ENCODE results near the gene ONECUT2. TPM values are rescaled to one million over a fixed set of nuclear protein-coding genes. Genes with fewer than 3 reads are reported as not detected.
A peak's percentile ranks its signal among the peaks of the same experiment; 100 is the strongest.

The ONECUT2 gene
- total and polyA plus RNA-seq, 7 donors: under 0.01 to 0.04 (median 0.03) TPM; not detected in 3

DNA sequence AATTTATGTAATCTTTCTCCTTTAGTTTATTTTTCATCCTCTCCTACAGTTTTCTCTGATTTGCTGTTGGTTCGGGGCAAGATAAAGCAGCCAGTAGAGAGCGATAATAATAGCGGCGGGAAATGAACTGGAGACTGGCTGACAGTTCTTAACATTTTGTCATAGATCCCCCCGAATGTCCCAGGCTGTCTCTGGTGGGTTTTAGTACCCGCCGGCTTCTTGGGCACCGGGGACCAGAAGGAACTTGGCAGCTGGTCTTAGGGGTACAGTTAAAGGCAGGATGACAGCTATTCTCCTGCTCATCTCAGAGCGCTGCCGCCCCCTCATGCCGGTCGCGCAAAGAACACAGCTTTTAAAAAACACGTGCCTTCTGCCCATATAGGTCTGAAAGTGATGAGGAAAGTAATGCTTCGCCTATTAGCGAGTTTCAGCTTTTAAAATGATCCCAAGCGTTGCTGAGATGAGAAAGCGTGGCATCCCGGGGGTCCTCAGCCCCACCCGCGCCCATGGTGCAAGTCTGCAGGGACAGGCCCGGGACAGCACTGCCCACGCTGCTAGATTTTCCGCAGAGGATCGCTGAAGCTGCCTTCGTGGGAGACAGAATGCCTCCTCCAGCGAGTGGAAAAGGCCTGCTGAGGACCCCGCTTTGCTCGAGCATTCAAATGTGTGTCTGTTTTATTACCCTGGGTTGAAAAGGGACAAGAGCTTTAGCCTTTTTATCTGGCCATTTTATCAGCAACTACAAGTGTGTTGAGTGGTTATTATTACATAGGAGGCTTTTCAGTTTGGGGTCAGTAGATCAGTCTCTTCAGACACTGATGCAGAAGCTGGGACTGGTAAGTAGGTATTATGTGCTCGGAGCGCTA, 3.8 kb downstream of the ONECUT2 start:
- peaks cover 3 to 96% (median 63%) of the 10 kb centered on the region in 3 donors for H3K27me3 ChIP-seq (ENCODE audit: insufficient read depth in 3 of 3, low read length in 2 of 3)
- intact Hi-C loops (cut with DNase I): no loop called here

GRCh38 chr18:57439609-57439968, 4.4 kb downstream of the ONECUT2 start:
- peaks cover 33% of the 10 kb centered on the region for H3K4me1 ChIP-seq
- intact Hi-C loops (cut with DNase I): no loop called here
- WGBS, 3 donors: 2 to 6% (median 4%) methylated on average over 23 to 26 of the region's 26 CpGs

More for the DNA sequence above, 3.8 kb downstream of the ONECUT2 start:
- Histone ChIP-seq H3K36me3 (ENCODE audit: insufficient read depth in 1 of 2, low read depth in 1 of 2) (no peaks in the 10 kb centered on the region), H3K9me3 (no peaks in the 10 kb centered on the region), H3K27ac (no peak overlapping the region), H3K4me3 (peak overlapping the region; percentile 38), H3K4me1 (peaks cover 35% of the 10 kb centered on the region)
- DNase-seq (no peak), ATAC-seq (no peak)
- TF ChIP-seq, protein P1, sequence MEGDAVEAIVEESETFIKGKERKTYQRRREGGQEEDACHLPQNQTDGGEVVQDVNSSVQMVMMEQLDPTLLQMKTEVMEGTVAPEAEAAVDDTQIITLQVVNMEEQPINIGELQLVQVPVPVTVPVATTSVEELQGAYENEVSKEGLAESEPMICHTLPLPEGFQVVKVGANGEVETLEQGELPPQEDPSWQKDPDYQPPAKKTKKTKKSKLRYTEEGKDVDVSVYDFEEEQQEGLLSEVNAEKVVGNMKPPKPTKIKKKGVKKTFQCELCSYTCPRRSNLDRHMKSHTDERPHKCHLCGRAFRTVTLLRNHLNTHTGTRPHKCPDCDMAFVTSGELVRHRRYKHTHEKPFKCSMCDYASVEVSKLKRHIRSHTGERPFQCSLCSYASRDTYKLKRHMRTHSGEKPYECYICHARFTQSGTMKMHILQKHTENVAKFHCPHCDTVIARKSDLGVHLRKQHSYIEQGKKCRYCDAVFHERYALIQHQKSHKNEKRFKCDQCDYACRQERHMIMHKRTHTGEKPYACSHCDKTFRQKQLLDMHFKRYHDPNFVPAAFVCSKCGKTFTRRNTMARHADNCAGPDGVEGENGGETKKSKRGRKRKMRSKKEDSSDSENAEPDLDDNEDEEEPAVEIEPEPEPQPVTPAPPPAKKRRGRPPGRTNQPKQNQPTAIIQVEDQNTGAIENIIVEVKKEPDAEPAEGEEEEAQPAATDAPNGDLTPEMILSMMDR (IDR thresholded peaks at IDR 0.05): no peak
- WGBS, 3 donors: 2 to 6% (median 5%) methylated on average over 31 of the region's 31 CpGs

DNA sequence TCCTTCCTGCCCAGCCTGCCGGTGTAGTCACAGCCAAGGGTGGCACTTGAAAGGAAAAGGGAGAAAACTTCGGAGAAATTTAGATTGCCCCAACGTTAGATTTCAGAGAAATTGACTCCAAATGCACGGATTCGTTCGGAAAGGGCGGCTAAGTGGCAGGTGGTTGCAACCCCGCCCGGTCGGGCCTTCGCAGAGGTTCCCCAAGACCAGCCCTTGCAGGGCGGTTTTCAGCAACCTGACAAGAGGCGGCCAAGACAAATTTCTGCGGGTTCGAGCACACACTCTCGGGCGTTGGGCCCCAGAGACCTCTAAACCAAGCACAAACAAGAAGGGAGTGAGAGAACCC, 4.8 kb downstream of the ONECUT2 start:
- Histone ChIP-seq H3K27ac (no peak overlapping the region), H3K36me3 (ENCODE audit: insufficient read depth in 1 of 2, low read depth in 1 of 2) (no peaks in the 10 kb centered on the region), H3K27me3 (ENCODE audit: insufficient read depth in 3 of 3, low read length in 2 of 3) (peaks cover 3 to 94% (median 53%) of the 10 kb centered on the region in 3 donors), H3K4me1 (peaks cover 31% of the 10 kb centered on the region), H3K9me3 (no peaks in the 10 kb centered on the region), H3K4me3 (peak overlapping the region; percentile 25)
- WGBS, 3 donors: 6 to 12% (median 7%) methylated on average over 17 of the region's 17 CpGs
- intact Hi-C loops (cut with DNase I): no loop called here
- TF ChIP-seq, protein P1 (IDR thresholded peaks at IDR 0.05): no peak
- DNase-seq (no peak), ATAC-seq (no peak)

More at GRCh38 chr18:57439609-57439968, 4.4 kb downstream of the ONECUT2 start:
- DNase-seq (no peak), ATAC-seq (no peak)
- TF ChIP-seq, protein P1 (IDR thresholded peaks at IDR 0.05): no peak
- H3K4me3 ChIP-seq: peak overlapping the region; percentile 25
- no peaks in the 10 kb centered on the region for H3K9me3 ChIP-seq
- H3K27ac ChIP-seq: no peak overlapping the region
- H3K27me3 ChIP-seq (ENCODE audit: insufficient read depth in 3 of 3, low read length in 2 of 3): peaks cover 3 to 96% (median 56%) of the 10 kb centered on the region in 3 donors
- H3K36me3 ChIP-seq (ENCODE audit: insufficient read depth in 1 of 2, low read depth in 1 of 2): no peaks in the 10 kb centered on the region

DNA sequence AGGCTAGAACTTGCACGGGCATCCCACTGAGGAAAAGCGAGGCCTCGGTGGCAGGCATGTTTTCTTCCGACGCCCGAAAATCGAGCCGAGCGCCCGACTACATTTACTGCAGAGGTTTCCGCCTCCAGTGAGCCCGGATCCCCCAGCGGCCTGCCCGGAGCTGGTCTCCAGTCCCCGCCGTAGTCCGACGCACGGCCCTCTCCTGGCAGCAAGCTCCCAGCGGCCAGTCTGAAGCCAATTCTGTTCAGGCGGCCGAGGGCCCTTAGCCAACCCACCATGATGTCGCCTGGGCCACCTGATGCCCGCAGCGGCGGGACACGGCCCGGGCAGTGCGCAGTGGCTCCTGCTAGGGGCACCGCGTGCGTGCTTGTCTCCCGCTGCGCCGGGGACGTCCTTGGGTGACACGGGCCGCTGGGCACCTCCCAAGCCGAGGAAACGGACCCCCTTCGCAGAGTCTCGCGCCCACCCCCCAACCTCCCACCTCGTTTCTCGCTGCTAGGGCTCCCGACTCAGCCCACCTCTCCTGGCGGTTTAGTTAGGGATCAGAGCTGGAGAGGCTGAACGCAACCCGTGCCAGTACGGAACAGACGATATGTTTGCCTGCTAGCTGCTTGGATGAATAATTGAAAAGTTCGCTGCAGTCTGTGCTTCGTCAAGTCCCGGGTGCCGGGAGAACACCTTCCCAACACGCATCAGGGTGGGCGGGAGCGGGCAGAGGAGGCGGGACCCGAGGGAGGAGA, 5.3 kb downstream of the ONECUT2 start:
- WGBS, 3 donors: 1 to 3% (median 2%) methylated on average over 45 to 60 of the region's 60 CpGs
- peak overlapping the region; percentile 11 for H3K4me3 ChIP-seq
- intact Hi-C loops (cut with DNase I): no loop called here
- no peaks in the 10 kb centered on the region for H3K36me3 ChIP-seq (ENCODE audit: insufficient read depth in 1 of 2, low read depth in 1 of 2)
- H3K27me3 ChIP-seq (ENCODE audit: insufficient read depth in 3 of 3, low read length in 2 of 3): peaks cover 3 to 90% (median 53%) of the 10 kb centered on the region in 3 donors
- peaks cover 31% of the 10 kb centered on the region for H3K4me1 ChIP-seq
- TF ChIP-seq, protein P1 (IDR thresholded peaks at IDR 0.05): no peak
- no peaks in the 10 kb centered on the region for H3K9me3 ChIP-seq
- H3K27ac ChIP-seq: no peak overlapping the region
- ATAC-seq (no peak), DNase-seq (no peak)

Data from psoas muscle (tissue), 8 donors.